Naive thymus-derived CD4-positive, alpha-beta T cell (primary cell): ENCODE data around the gene AOPEP. TPM values are rescaled to one million over a fixed set of nuclear protein-coding genes. Genes with fewer than 3 reads are reported as not detected.
A peak's percentile ranks its signal among the peaks of the same experiment; 100 is the strongest.

Experiments
- ATAC-seq: fragments of 150-1000 bp; cut with Tn5 transposase; 2 replicates; pipeline ENCODE4 v1.10.0; 2021; ENCODE audit warnings: mild to moderate bottlenecking, moderate library complexity
- CTCF ChIA-PET: fragments of 350-600 bp; sonication (Branson Sonifier 250); formaldehyde crosslinking; loops from one replicate; lab custom pipeline; 2021; ENCODE audit warnings: antibody characterized with exemption; lab: Charles Lee
- POLR2A ChIA-PET: fragments of 350-600 bp; sonication (Branson Sonifier 250); formaldehyde crosslinking; loops from one replicate; lab custom pipeline; 2021; ENCODE audit warnings: antibody characterized with exemption, inconsistent platforms; lab: Charles Lee
- DNase-seq, 9 donors: peaks; one replicate each; pipeline versions ENCODE4 v3.0.0 to v3.0.0-alpha.2; 2020 to 2022; ENCODE audit warnings: mixed read lengths in 1 of 9
- H3K27ac ChIP-seq: one replicate; pipeline ENCODE4 v1.7.0; 2013; ENCODE audit warnings: mild to moderate bottlenecking, low read depth, low read length, moderate library complexity
- H3K27me3 ChIP-seq, 2 donors: one replicate each; pipeline ENCODE4 v1.7.0; 2013; ENCODE audit warnings: low read length in 2 of 2, mild to moderate bottlenecking in 2 of 2, moderate library complexity in 2 of 2; ENCODE audit not compliant: control insufficient read depth in 2 of 2, insufficient read depth in 2 of 2
- H3K36me3 ChIP-seq, 3 experiments: 1 replicate in 2 of 3; 2 replicates in 1 of 3; pipeline ENCODE4 v1.7.0; 2013; ENCODE audit warnings: low read length in 3 of 3, mild to moderate bottlenecking in 3 of 3, moderate library complexity in 1 of 3; ENCODE audit not compliant: insufficient read depth in 3 of 3, control insufficient read depth in 2 of 3
- H3K4me1 ChIP-seq, 2 donors: one replicate each; pipeline ENCODE4 v1.7.0; 2013; ENCODE audit warnings: low read length in 2 of 2, mild to moderate bottlenecking in 2 of 2, moderate library complexity in 1 of 2; ENCODE audit not compliant: control insufficient read depth in 2 of 2, insufficient read depth in 2 of 2
- H3K4me3 ChIP-seq: 2 replicates; pipeline ENCODE4 v1.7.0; 2013; ENCODE audit warnings: mild to moderate bottlenecking, low read length
- H3K9me3 ChIP-seq, 3 experiments: 1 replicate in 2 of 3; 2 replicates in 1 of 3; pipeline ENCODE4 v1.7.0; 2013; ENCODE audit warnings: low read length in 3 of 3; ENCODE audit not compliant: control insufficient read depth in 2 of 3
- H3K27ac Mint-ChIP-seq, 9 donors: one replicate each; pipeline ENCODE4 v1.8.0; 2020 to 2022; ENCODE audit warnings: mixed read lengths in 9 of 9, mild to moderate bottlenecking in 8 of 9, moderate library complexity in 5 of 9, inconsistent platforms in 2 of 9
- H3K27me3 Mint-ChIP-seq, 5 donors: one replicate each; pipeline ENCODE4 v1.8.0; 2021 to 2022; ENCODE audit warnings: mixed read lengths in 5 of 5, mild to moderate bottlenecking in 1 of 5
- H3K36me3 Mint-ChIP-seq, 5 donors: one replicate each; pipeline ENCODE4 v1.8.0; 2020 to 2022; ENCODE audit warnings: mixed read lengths in 5 of 5, mild to moderate bottlenecking in 3 of 5, inconsistent platforms in 1 of 5
- H3K4me1 Mint-ChIP-seq, 7 donors: one replicate each; pipeline ENCODE4 v1.8.0; 2020 to 2022; ENCODE audit warnings: mixed read lengths in 7 of 7, mild to moderate bottlenecking in 3 of 7, inconsistent platforms in 1 of 7
- H3K4me3 Mint-ChIP-seq, 10 donors: one replicate each; pipeline ENCODE4 v1.8.0; 2020 to 2022; ENCODE audit warnings: mild to moderate bottlenecking in 10 of 10, mixed read lengths in 10 of 10, moderate library complexity in 6 of 10, inconsistent platforms in 2 of 10
- H3K9me3 Mint-ChIP-seq, 11 donors: one replicate each; pipeline ENCODE4 v1.8.0; 2020 to 2022; ENCODE audit warnings: mixed read lengths in 11 of 11, mild to moderate bottlenecking in 4 of 11, inconsistent platforms in 1 of 11, moderate library complexity in 1 of 11
- intact Hi-C, 2 donors: fragments of 100-400 bp; cut with micrococcal nuclease; formaldehyde crosslinking; loops; one replicate each; pipeline ENCODE4 v1.15.1; 2023
- polyA plus RNA-seq, 2 donors: library from polyadenylated mRNA; unstranded; fragments of 300-500 nt; fragmentation: Illumina TruSeq; gene quantifications; one replicate each; pipeline ENCODE4 v1.2.3, GENCODE V29; 2021
- total RNA-seq, 6 experiments: library from RNA in 5 of 6; stranded (reverse) in 5 of 6; gene quantifications; 1 replicate in 5 of 6; 2 replicates in 1 of 6; pipeline ENCODE4 v1.2.3 and lab custom pipeline; 2021 to 2026

Gene AOPEP
- total and polyA plus RNA-seq, 7 experiments from 2014 or later = 5.7 to 19.0 (median 13.6) TPM

DNA sequence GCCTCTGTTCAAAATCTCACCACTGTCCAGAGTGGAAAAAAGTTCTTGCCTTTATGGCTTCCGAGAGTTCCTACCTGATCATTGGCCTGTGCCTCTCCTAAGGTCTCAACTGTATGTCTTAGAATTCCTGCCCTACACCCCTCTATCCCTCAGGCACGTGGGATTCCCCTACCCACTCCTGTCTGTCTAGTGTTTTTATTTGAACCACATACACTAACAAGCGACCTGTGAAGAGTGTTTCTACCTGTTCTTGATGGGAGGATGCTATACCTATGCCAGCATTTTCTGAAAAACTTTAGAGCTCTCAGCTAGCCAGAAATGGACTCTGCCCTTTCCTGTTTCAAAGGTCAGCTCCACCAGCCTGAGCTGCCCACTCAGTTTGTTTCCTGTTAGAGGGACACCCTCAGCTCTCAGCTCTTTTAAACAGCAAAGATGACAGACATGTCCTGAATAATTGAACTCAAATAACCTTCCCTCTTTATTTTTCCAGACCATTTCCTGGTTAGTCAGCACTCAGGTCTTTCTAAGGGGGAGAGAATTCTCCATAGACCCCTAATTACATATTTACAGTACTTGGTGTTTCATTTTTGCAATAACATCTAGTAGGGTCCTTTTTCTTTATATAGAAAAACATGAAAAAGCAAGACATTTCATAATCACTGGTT, 214.8 kb downstream of the AOPEP start:
- Mint-ChIP-seq H3K4me3 (no peak overlapping the region), H3K36me3 (peaks cover 0 to 19% (median 7%) of the 10 kb centered on the region in 5 donors), H3K27me3 (no peaks in the 10 kb centered on the region), H3K27ac (no peak overlapping the region), H3K4me1 (peaks cover 0 to 3% (median 0%) of the 10 kb centered on the region in 7 donors), H3K9me3 (no peaks in the 10 kb centered on the region)
- Histone ChIP-seq H3K27ac (no peak overlapping the region), H3K36me3 (no peaks in the 10 kb centered on the region), H3K27me3 (no peaks in the 10 kb centered on the region), H3K4me3 (no peak overlapping the region), H3K4me1 (no peaks in the 10 kb centered on the region), H3K9me3 (no peaks in the 10 kb centered on the region)
- DNase-seq = no peak
- intact Hi-C loops = no loop called here
- ATAC-seq = no peak
- ChIA-PET POLR2A (no interaction called here), CTCF (no interaction called here)

GRCh38 chr9:94944626-94945025, 218.1 kb downstream of the AOPEP start:
- no peaks in the 10 kb centered on the region for H3K27me3 Mint-ChIP-seq
- Histone ChIP-seq H3K9me3 (no peaks in the 10 kb centered on the region), H3K36me3 (no peaks in the 10 kb centered on the region), H3K27ac (no peak overlapping the region), H3K4me3 (no peak overlapping the region), H3K4me1 (no peaks in the 10 kb centered on the region), H3K27me3 (no peaks in the 10 kb centered on the region)
- H3K27ac Mint-ChIP-seq = no peak overlapping the region
- CTCF ChIA-PET = no interaction called here
- H3K4me1 Mint-ChIP-seq = peaks cover 0 to 5% (median 0%) of the 10 kb centered on the region in 7 donors
- peaks cover 0 to 7% (median 0%) of the 10 kb centered on the region in 5 donors for H3K36me3 Mint-ChIP-seq
- H3K9me3 Mint-ChIP-seq = peaks cover 0 to 7% (median 0%) of the 10 kb centered on the region in 11 donors
- intact Hi-C loops = no loop called here
- no peak overlapping the region for H3K4me3 Mint-ChIP-seq
- no peak for DNase-seq
- ATAC-seq = no peak
- POLR2A ChIA-PET = no interaction called here

DNA sequence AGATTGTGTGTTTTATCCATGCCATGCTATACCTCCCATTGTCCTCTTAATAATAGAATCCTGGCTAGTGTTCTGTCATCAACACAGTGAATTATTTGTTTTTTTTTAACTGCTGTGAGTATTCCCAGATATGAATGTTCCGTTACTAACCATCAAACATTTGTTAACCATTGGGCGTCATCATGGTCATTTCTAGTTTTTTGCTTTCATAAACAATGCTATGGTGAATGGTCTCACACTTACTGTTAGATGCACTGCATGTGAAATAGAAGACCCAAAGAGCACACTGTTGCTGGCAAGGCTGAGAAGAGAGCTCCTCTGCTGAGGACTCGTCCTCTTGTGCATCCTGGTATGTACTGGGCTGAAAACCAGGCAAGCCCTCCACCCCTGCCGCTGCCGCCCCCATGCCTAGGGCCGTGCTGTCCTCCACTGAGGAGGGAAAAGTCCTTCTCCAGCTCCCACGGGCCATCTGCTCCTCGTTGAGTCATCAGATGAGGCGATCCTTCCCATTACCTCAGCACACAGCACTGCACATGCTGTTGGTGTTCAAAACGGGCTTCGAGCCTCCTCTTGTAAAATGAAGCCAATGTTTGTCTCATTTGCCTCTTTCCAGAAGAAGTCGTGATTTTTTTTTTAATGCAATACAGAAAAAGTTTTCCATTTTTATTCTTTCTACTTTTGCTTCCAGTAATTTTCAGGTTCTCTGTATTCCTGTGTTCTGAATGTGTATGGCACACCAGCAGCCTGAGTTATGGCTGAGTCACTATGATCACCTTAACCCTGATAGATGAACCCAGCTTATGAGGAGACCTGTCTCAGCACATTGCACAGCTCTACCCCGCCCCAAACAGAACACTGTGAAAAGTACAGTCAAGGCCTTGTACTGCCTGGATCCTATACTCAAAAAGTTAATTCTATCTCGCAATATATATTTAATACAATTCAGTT, 219.0 kb downstream of the AOPEP start:
- H3K9me3 Mint-ChIP-seq = peaks cover 0 to 7% (median 0%) of the 10 kb centered on the region in 11 donors
- no peak for ATAC-seq
- H3K4me3 ChIP-seq = no peak overlapping the region
- no peak overlapping the region for H3K27ac Mint-ChIP-seq
- peaks cover 0 to 7% (median 0%) of the 10 kb centered on the region in 5 donors for H3K36me3 Mint-ChIP-seq
- no peaks in the 10 kb centered on the region for H3K36me3 ChIP-seq
- no peak overlapping the region for H3K27ac ChIP-seq
- H3K27me3 Mint-ChIP-seq = no peaks in the 10 kb centered on the region
- peaks cover 4 to 12% (median 5%) of the 10 kb centered on the region in 7 donors for H3K4me1 Mint-ChIP-seq
- no peak for DNase-seq
- no peaks in the 10 kb centered on the region for H3K9me3 ChIP-seq
- H3K4me3 Mint-ChIP-seq = no peak overlapping the region
- intact Hi-C loops = no loop called here
- H3K27me3 ChIP-seq = no peaks in the 10 kb centered on the region
- CTCF ChIA-PET = no interaction called here
- H3K4me1 ChIP-seq = no peaks in the 10 kb centered on the region
- POLR2A ChIA-PET = interaction anchor here (0.7 kb wide), 1 partner anchor 1729 kb away, joined by 3 read pairs; no protein-coding TSS in a partner anchor

- H3K27ac Mint-ChIP-seq = no peak overlapping the region
- peaks cover 0 to 7% (median 0%) of the 10 kb centered on the region in 11 donors for H3K9me3 Mint-ChIP-seq
- CTCF ChIA-PET = no interaction called here
- H3K4me3 Mint-ChIP-seq = no peak overlapping the region
- peaks cover 0 to 7% (median 0%) of the 10 kb centered on the region in 5 donors for H3K36me3 Mint-ChIP-seq
- Histone ChIP-seq H3K36me3 (no peaks in the 10 kb centered on the region), H3K27ac (no peak overlapping the region), H3K4me1 (peaks cover 5 to 6% of the 10 kb centered on the region in 2 donors), H3K27me3 (no peaks in the 10 kb centered on the region), H3K4me3 (no peak overlapping the region), H3K9me3 (no peaks in the 10 kb centered on the region)
- H3K4me1 Mint-ChIP-seq = peaks cover 10 to 20% (median 13%) of the 10 kb centered on the region in 7 donors
- H3K27me3 Mint-ChIP-seq = no peaks in the 10 kb centered on the region
- ATAC-seq (no peak), DNase-seq (no peak)
- POLR2A ChIA-PET = interaction anchor here (0.7 kb wide), 1 partner anchor 1728 kb away, joined by 3 read pairs; no protein-coding TSS in a partner anchor
- intact Hi-C loops = no loop called here
Observed at GRCh38 chr9:94946256-94946655, 219.8 kb downstream of the AOPEP start.

GRCh38 chr9:94948567-94949235, 222.2 kb downstream of the AOPEP start:
- peak overlapping the region in 2 of 9 donors; percentile 4 to 16 for H3K27ac Mint-ChIP-seq
- POLR2A ChIA-PET = no interaction called here
- intact Hi-C loops = no loop called here
- CTCF ChIA-PET = no interaction called here
- no peak overlapping the region for H3K4me3 ChIP-seq
- no peaks in the 10 kb centered on the region for H3K27me3 Mint-ChIP-seq
- peaks cover 0 to 6% (median 0%) of the 10 kb centered on the region in 5 donors for H3K36me3 Mint-ChIP-seq
- H3K36me3 ChIP-seq = no peaks in the 10 kb centered on the region
- H3K4me3 Mint-ChIP-seq = no peak overlapping the region
- ATAC-seq (no peak), DNase-seq (no peak)
- peaks cover 20 to 26% of the 10 kb centered on the region in 2 donors for H3K4me1 ChIP-seq
- no peaks in the 10 kb centered on the region for H3K9me3 ChIP-seq
- H3K27me3 ChIP-seq = no peaks in the 10 kb centered on the region
- H3K4me1 Mint-ChIP-seq = peaks cover 27 to 44% (median 36%) of the 10 kb centered on the region in 7 donors
- H3K27ac ChIP-seq = no peak overlapping the region
- peaks cover 0 to 7% (median 0%) of the 10 kb centered on the region in 11 donors for H3K9me3 Mint-ChIP-seq

GRCh38 chr9:94949370-94949769, 222.9 kb downstream of the AOPEP start:
- intact Hi-C loops = no loop called here
- no peak for ATAC-seq
- peak overlapping the region in 1 of 9 donors; percentile 33 for H3K27ac Mint-ChIP-seq
- no peak for DNase-seq
- H3K4me1 Mint-ChIP-seq = peaks cover 27 to 44% (median 36%) of the 10 kb centered on the region in 7 donors
- no peaks in the 10 kb centered on the region for H3K27me3 Mint-ChIP-seq
- POLR2A ChIA-PET = no interaction called here
- no peak overlapping the region for H3K4me3 Mint-ChIP-seq
- no peaks in the 10 kb centered on the region for H3K27me3 ChIP-seq
- CTCF ChIA-PET = no interaction called here
- H3K4me1 ChIP-seq = peaks cover 20 to 26% of the 10 kb centered on the region in 2 donors
- no peaks in the 10 kb centered on the region for H3K36me3 ChIP-seq
- peaks cover 0 to 7% (median 0%) of the 10 kb centered on the region in 11 donors for H3K9me3 Mint-ChIP-seq
- H3K27ac ChIP-seq = no peak overlapping the region
- no peaks in the 10 kb centered on the region for H3K9me3 ChIP-seq
- H3K4me3 ChIP-seq = no peak overlapping the region
- peaks cover 0 to 6% (median 0%) of the 10 kb centered on the region in 5 donors for H3K36me3 Mint-ChIP-seq
